Measurements from ENCODE around the gene SEMA4A.
"Not testable (repeated sequence)": the region's sequence is repeated elsewhere in the genome, so short reads cannot be mapped to it uniquely, and the experiment has no call there.

SEMA4A gene

GRCh38 chr1:156181391-156181924 lies 28.1 kb downstream of the SEMA4A start:
- H3K4me3 ChIP-seq (ENCODE audit: low read depth, low read length); DNase-seq (ENCODE audit: low read depth): not testable (repeated sequence)

- DNase-seq (ENCODE audit: low read depth); H3K4me3 ChIP-seq (ENCODE audit: low read depth, low read length): not testable (repeated sequence)
These were observed 28.8 kb downstream of the SEMA4A start for GRCh38 chr1:156182010-156182779.

GRCh38 chr1:156186347-156187177 lies 33.2 kb downstream of the SEMA4A start:
- H3K4me3 ChIP-seq (ENCODE audit: low read depth, low read length); DNase-seq (ENCODE audit: low read depth): not testable (repeated sequence)

- DNase-seq (ENCODE audit: low read depth); H3K4me3 ChIP-seq (ENCODE audit: low read depth, low read length): not testable (repeated sequence)
These were observed 36.9 kb downstream of the SEMA4A start for GRCh38 chr1:156190265-156190664.

GRCh38 chr1:156191292-156191964 lies 38.0 kb downstream of the SEMA4A start:
- no peak for DNase-seq (ENCODE audit: low read depth)
- H3K4me3 ChIP-seq (ENCODE audit: low read depth, low read length) = no peak overlapping the region

- peak overlapping the region; percentile 99 for H3K4me3 ChIP-seq (ENCODE audit: low read depth, low read length)
- DNase-seq (ENCODE audit: low read depth) = no peak
These were observed 39.8 kb downstream of the SEMA4A start for GRCh38 chr1:156193208-156193487.

GRCh38 chr1:156193488-156194299 lies 40.3 kb downstream of the SEMA4A start, which contains the start of gene SLC25A44:
SLC25A44 (plus strand) TSS chr1:156194104; CDS start chr1:156199848, 5,744 bp downstream.
- DNase-seq (ENCODE audit: low read depth) = peak; percentile 96
- H3K4me3 ChIP-seq (ENCODE audit: low read depth, low read length) = peak within 1 kb of the TSS; percentile 99

GRCh38 chr1:156194300-156194652 lies 40.9 kb downstream of the SEMA4A start:
- no peak for DNase-seq (ENCODE audit: low read depth)
- H3K4me3 ChIP-seq (ENCODE audit: low read depth, low read length) = peak overlapping the region; percentile 99

- no peak for DNase-seq (ENCODE audit: low read depth)
- H3K4me3 ChIP-seq (ENCODE audit: low read depth, low read length) = no peak overlapping the region
These were observed 42.5 kb downstream of the SEMA4A start for GRCh38 chr1:156195853-156196252.

- DNase-seq (ENCODE audit: low read depth) = no peak
- no peak overlapping the region for H3K4me3 ChIP-seq (ENCODE audit: low read depth, low read length)
These were observed 43.1 kb downstream of the SEMA4A start for GRCh38 chr1:156196445-156196844.

GRCh38 chr1:156198831-156199349 lies 45.5 kb downstream of the SEMA4A start:
- no peak overlapping the region for H3K4me3 ChIP-seq (ENCODE audit: low read depth, low read length)
- no peak for DNase-seq (ENCODE audit: low read depth)

GRCh38 chr1:156200044-156200443 lies 46.7 kb downstream of the SEMA4A start:
- H3K4me3 ChIP-seq (ENCODE audit: low read depth, low read length) = no peak overlapping the region
- no peak for DNase-seq (ENCODE audit: low read depth)

GRCh38 chr1:156203331-156203730 lies 49.9 kb downstream of the SEMA4A start:
- no peak for DNase-seq (ENCODE audit: low read depth)
- H3K4me3 ChIP-seq (ENCODE audit: low read depth, low read length) = no peak overlapping the region

- H3K4me3 ChIP-seq (ENCODE audit: low read depth, low read length) = no peak overlapping the region
- no peak for DNase-seq (ENCODE audit: low read depth)
These were observed 51.3 kb downstream of the SEMA4A start for GRCh38 chr1:156204686-156205085.

GRCh38 chr1:156211243-156211642 lies 57.9 kb downstream of the SEMA4A start:
- no peak for DNase-seq (ENCODE audit: low read depth)
- no peak overlapping the region for H3K4me3 ChIP-seq (ENCODE audit: low read depth, low read length)

- DNase-seq (ENCODE audit: low read depth) = no peak
- H3K4me3 ChIP-seq (ENCODE audit: low read depth, low read length) = peak overlapping the region; percentile 59
These were observed 58.7 kb downstream of the SEMA4A start for GRCh38 chr1:156212130-156212529.

GRCh38 chr1:156212833-156213643 lies 59.7 kb downstream of the SEMA4A start, which contains the start of gene PMF1:
PMF1 (plus strand) TSS chr1:156213007; CDS start chr1:156213016, 9 bp downstream.
- H3K4me3 ChIP-seq (ENCODE audit: low read depth, low read length) = peak within 1 kb of the TSS; percentile 59
- peak; percentile 85 for DNase-seq (ENCODE audit: low read depth)

- peak overlapping the region; percentile 59 for H3K4me3 ChIP-seq (ENCODE audit: low read depth, low read length)
- DNase-seq (ENCODE audit: low read depth) = no peak
These were observed 60.2 kb downstream of the SEMA4A start for GRCh38 chr1:156213644-156213966.
